MCF 10A (cell line): ENCODE data around the gene PRKD1. TPM values are rescaled to one million over a fixed set of nuclear protein-coding genes. Genes with fewer than 3 reads are reported as not detected.

Experiments used
- BruUV-seq: library from RNA; stranded (reverse); fragments of 400-500 nt; replicated peaks from 2 replicates; lab custom pipeline; 2021; lab: Mats Ljungman, UMichigan
- CTCF ChIA-PET: fragments of 300-600 bp; sonication (Branson Sonifier 250); formaldehyde crosslinking; extraction: SDS; loops from one replicate; lab custom pipeline; 2021; ENCODE audit warnings: antibody characterized with exemption, inconsistent platforms; lab: Yijun Ruan, JAX
- POLR2A ChIA-PET: fragments of 300-600, 350-650 bp; sonication (Branson Sonifier 250); formaldehyde crosslinking; extraction: SDS; loops from one replicate; lab custom pipeline; 2020; ENCODE audit warnings: antibody characterized with exemption, inconsistent platforms; lab: Yijun Ruan, JAX
- DNase-seq: peaks from one replicate; pipeline ENCODE4 v3.0.0-alpha.2; 2018; ENCODE audit not compliant: unreplicated experiment
- H3K27ac Mint-ChIP-seq: one replicate; pipeline ENCODE4 v1.8.0; 2022; ENCODE audit warnings: mild to moderate bottlenecking, low read depth, mixed read lengths; ENCODE audit not compliant: unreplicated experiment
- H3K27me3 Mint-ChIP-seq: one replicate; pipeline ENCODE4 v1.8.0; 2022; ENCODE audit warnings: mixed read lengths; ENCODE audit not compliant: insufficient read depth, unreplicated experiment
- H3K36me3 Mint-ChIP-seq: one replicate; pipeline ENCODE4 v1.8.0; 2022; ENCODE audit warnings: mild to moderate bottlenecking, moderate library complexity, mixed read lengths; ENCODE audit not compliant: insufficient read depth, unreplicated experiment
- H3K4me1 Mint-ChIP-seq: one replicate; pipeline ENCODE4 v1.8.0; 2022; ENCODE audit warnings: mixed read lengths; ENCODE audit not compliant: insufficient read depth, unreplicated experiment
- H3K4me3 Mint-ChIP-seq: one replicate; pipeline ENCODE4 v1.8.0; 2022; ENCODE audit warnings: mild to moderate bottlenecking, moderate library complexity, mixed read lengths; ENCODE audit not compliant: unreplicated experiment
- H3K9me3 Mint-ChIP-seq: one replicate; pipeline ENCODE4 v1.8.0; 2022; ENCODE audit warnings: mixed read lengths; ENCODE audit not compliant: unreplicated experiment
- intact Hi-C: fragments of 100-400 bp; cut with micrococcal nuclease; formaldehyde crosslinking; loops from 2 replicates; pipeline ENCODE4 v1.14.1; 2022
- total RNA-seq: library from RNA; stranded (reverse); gene quantifications from 2 replicates; pipeline ENCODE4 v1.2.3, GENCODE V29; 2022
- TF ChIP-seq, protein P1 (sequence below): fragments of 200-600 bp; IDR thresholded peaks from one replicate; pipeline ENCODE4 v1.8.0; 2022; ENCODE audit warnings: antibody characterized with exemption, mild to moderate bottlenecking; ENCODE audit not compliant: unreplicated experiment

Gene PRKD1
- total RNA-seq, 1 experiment from 2014 or later, result 8.8 TPM

GRCh38 chr14:29528889-29529288, 398.8 kb downstream of the PRKD1 start:
- H3K9me3 Mint-ChIP-seq, result no peaks in the 10 kb centered on the region
- TF ChIP-seq, protein P1, sequence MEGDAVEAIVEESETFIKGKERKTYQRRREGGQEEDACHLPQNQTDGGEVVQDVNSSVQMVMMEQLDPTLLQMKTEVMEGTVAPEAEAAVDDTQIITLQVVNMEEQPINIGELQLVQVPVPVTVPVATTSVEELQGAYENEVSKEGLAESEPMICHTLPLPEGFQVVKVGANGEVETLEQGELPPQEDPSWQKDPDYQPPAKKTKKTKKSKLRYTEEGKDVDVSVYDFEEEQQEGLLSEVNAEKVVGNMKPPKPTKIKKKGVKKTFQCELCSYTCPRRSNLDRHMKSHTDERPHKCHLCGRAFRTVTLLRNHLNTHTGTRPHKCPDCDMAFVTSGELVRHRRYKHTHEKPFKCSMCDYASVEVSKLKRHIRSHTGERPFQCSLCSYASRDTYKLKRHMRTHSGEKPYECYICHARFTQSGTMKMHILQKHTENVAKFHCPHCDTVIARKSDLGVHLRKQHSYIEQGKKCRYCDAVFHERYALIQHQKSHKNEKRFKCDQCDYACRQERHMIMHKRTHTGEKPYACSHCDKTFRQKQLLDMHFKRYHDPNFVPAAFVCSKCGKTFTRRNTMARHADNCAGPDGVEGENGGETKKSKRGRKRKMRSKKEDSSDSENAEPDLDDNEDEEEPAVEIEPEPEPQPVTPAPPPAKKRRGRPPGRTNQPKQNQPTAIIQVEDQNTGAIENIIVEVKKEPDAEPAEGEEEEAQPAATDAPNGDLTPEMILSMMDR, result no peak
- no peak overlapping the region for H3K4me3 Mint-ChIP-seq
- POLR2A ChIA-PET, result no interaction called here
- CTCF ChIA-PET, result interaction anchor here (0.7 to 1.2 kb wide), 3 partner anchors 327 to 771 kb away, joined by 3 read pairs; no protein-coding TSS in a partner anchor
- H3K27me3 Mint-ChIP-seq, result peaks cover 63% of the 10 kb centered on the region
- DNase-seq, result no peak
- H3K4me1 Mint-ChIP-seq, result no peaks in the 10 kb centered on the region
- no peaks in the 10 kb centered on the region for H3K36me3 Mint-ChIP-seq
- intact Hi-C loops, result no loop called here
- BruUV-seq, result no TSS peak
- no peak overlapping the region for H3K27ac Mint-ChIP-seq

- Mint-ChIP-seq H3K4me3 (no peak overlapping the region), H3K27ac (no peak overlapping the region), H3K27me3 (peaks cover 47% of the 10 kb centered on the region), H3K9me3 (no peaks in the 10 kb centered on the region), H3K4me1 (no peaks in the 10 kb centered on the region), H3K36me3 (no peaks in the 10 kb centered on the region)
- ChIA-PET CTCF (interaction anchor here (0.6 to 1.2 kb wide), 5 partner anchors 9 to 772 kb away, joined by 3 to 4 read pairs (median 3); no protein-coding TSS in a partner anchor), POLR2A (interaction anchor here (0.7 to 0.8 kb wide), 2 partner anchors 23 to 77 kb away, joined by 3 read pairs; no protein-coding TSS in a partner anchor)
- intact Hi-C loops, result no loop called here
- TF ChIP-seq, protein P1, result no peak
- no TSS peak for BruUV-seq
- no peak for DNase-seq
Measured at GRCh38 chr14:29527286-29527685, 400.4 kb downstream of the PRKD1 start.
